ENCODE measurements around the gene SPAG7. TPM values are rescaled to one million over a fixed set of nuclear protein-coding genes. Genes with fewer than 3 reads are reported as not detected.
A peak's percentile ranks its signal among the peaks of the same experiment; 100 is the strongest.

The SPAG7 gene
- total RNA-seq, 1 donor from 2014 or later = 158 TPM

GRCh38 chr17:4997302-4998026, 29.8 kb upstream of the SPAG7 start, which contains the start of the genes INCA1 and KIF1C:
INCA1 (minus strand) TSS chr17:4997522; CDS start chr17:4994437, 3,085 bp downstream.
KIF1C (plus strand) TSS chr17:4997950; CDS start chr17:5000247, 2,297 bp downstream.
- peak; percentile 47 for TF ChIP-seq CTCF (IDR thresholded peaks at IDR 0.05; ENCODE audit: borderline replicate concordance)
- intact Hi-C loops (cut with micrococcal nuclease) = no loop called here

GRCh38 chr17:4994081-4994595, 26.5 kb upstream of the SPAG7 start:
- no peak for TF ChIP-seq CTCF (IDR thresholded peaks at IDR 0.05; ENCODE audit: borderline replicate concordance)
- Histone ChIP-seq H3K9me3 (replicated peaks) (no peaks in the 10 kb centered on the region), H3K27me3 (ENCODE audit: low read depth) (no peaks in the 10 kb centered on the region), H3K4me3 (no peak overlapping the region), H3K36me3 (no peaks in the 10 kb centered on the region), H3K27ac (replicated peaks) (no peak overlapping the region), H3K4me1 (peaks cover 24% of the 10 kb centered on the region)
- DNase-seq = no peak
- intact Hi-C loops (cut with micrococcal nuclease) = no loop called here

More at GRCh38 chr17:4997302-4998026, 29.8 kb upstream of the SPAG7 start, which contains the start of the genes INCA1 and KIF1C:
- Histone ChIP-seq H3K27me3 (ENCODE audit: low read depth) (no peaks in the 10 kb centered on the region), H3K27ac (replicated peaks) (peak within 1 kb of the TSS; percentile 96), H3K4me3 (peak within 1 kb of the TSS; percentile 92), H3K4me1 (peaks cover 54% of the 10 kb centered on the region), H3K36me3 (peaks cover 16% of the 10 kb centered on the region), H3K9me3 (replicated peaks) (no peaks in the 10 kb centered on the region)
- peak; percentile 95 for DNase-seq

GRCh38 chr17:4987767-4988567, 20.4 kb upstream of the SPAG7 start:
- Histone ChIP-seq H3K9me3 (replicated peaks) (no peaks in the 10 kb centered on the region), H3K4me3 (peak overlapping the region; percentile 90), H3K4me1 (peaks cover 39% of the 10 kb centered on the region), H3K36me3 (peaks cover 12% of the 10 kb centered on the region), H3K27me3 (ENCODE audit: low read depth) (no peaks in the 10 kb centered on the region), H3K27ac (replicated peaks) (peak overlapping the region; percentile 95)
- peak; percentile 50 for DNase-seq
- no peak for TF ChIP-seq CTCF (IDR thresholded peaks at IDR 0.05; ENCODE audit: borderline replicate concordance)
- intact Hi-C loops (cut with micrococcal nuclease) = no loop called here

- H3K9me3 ChIP-seq (replicated peaks) = no peaks in the 10 kb centered on the region
- intact Hi-C loops (cut with micrococcal nuclease) = no loop called here
- DNase-seq = peak; percentile 95
- H3K27me3 ChIP-seq (ENCODE audit: low read depth) = no peaks in the 10 kb centered on the region
- H3K4me3 ChIP-seq = peak within 1 kb of the TSS; percentile 90
- peaks cover 39% of the 10 kb centered on the region for H3K4me1 ChIP-seq
- peaks cover 19% of the 10 kb centered on the region for H3K36me3 ChIP-seq
- TF ChIP-seq CTCF (IDR thresholded peaks at IDR 0.05; ENCODE audit: borderline replicate concordance) = peak; percentile 83
- peak within 1 kb of the TSS; percentile 95 for H3K27ac ChIP-seq (replicated peaks)
Measured at GRCh38 chr17:4986951-4987766, 19.5 kb upstream of the SPAG7 start, which contains the start of gene CAMTA2. CAMTA2 (minus strand) TSS chr17:4987675; CDS start chr17:4986222, 1,453 bp downstream.

All from left ventricle myocardium inferior (tissue), 1 donor.